Glutamatergic neuron (in vitro differentiated cells): ENCODE results near the gene DES. TPM values are rescaled to one million over a fixed set of nuclear protein-coding genes. Genes with fewer than 3 reads are reported as not detected.

Experiments
- DNase-seq: peaks from one replicate; pipeline ENCODE4 v3.0.0; 2022
- H3K27ac Mint-ChIP-seq: one replicate; pipeline ENCODE4 v1.8.0; 2020; ENCODE audit warnings: mild to moderate bottlenecking, mixed read lengths, inconsistent platforms; ENCODE audit not compliant: unreplicated experiment
- H3K27me3 Mint-ChIP-seq: one replicate; pipeline ENCODE4 v1.8.0; 2020; ENCODE audit warnings: mild to moderate bottlenecking, moderate library complexity, mixed read lengths, inconsistent platforms; ENCODE audit not compliant: unreplicated experiment
- H3K36me3 Mint-ChIP-seq: one replicate; pipeline ENCODE4 v1.8.0; 2020; ENCODE audit warnings: mild to moderate bottlenecking, mixed read lengths, inconsistent platforms; ENCODE audit not compliant: unreplicated experiment
- H3K4me1 Mint-ChIP-seq: one replicate; pipeline ENCODE4 v1.8.0; 2020; ENCODE audit warnings: mild to moderate bottlenecking, low read depth, mixed read lengths, inconsistent platforms; ENCODE audit not compliant: unreplicated experiment
- H3K4me3 Mint-ChIP-seq: one replicate; pipeline ENCODE4 v1.8.0; 2020; ENCODE audit warnings: mild to moderate bottlenecking, mixed read lengths, inconsistent platforms; ENCODE audit not compliant: unreplicated experiment
- H3K9me3 Mint-ChIP-seq: one replicate; pipeline ENCODE4 v1.8.0; 2020; ENCODE audit warnings: mild to moderate bottlenecking, moderate library complexity, mixed read lengths, inconsistent platforms; ENCODE audit not compliant: unreplicated experiment
- CTCF ChIP-seq: fragments of 200-600 bp; sonication (generic); IDR thresholded peaks from one replicate; pipeline ENCODE4 v1.5.0; 2021; ENCODE audit not compliant: partially characterized antibody, unreplicated experiment
- total RNA-seq: library from RNA; stranded (reverse); fragmentation: NEBNext Ultra II Directional; extraction: Animal tissue kit (Norgen Biotek cat#: 25700); gene quantifications from one replicate; pipeline ENCODE4 v1.2.1, GENCODE V29; 2021; ENCODE audit not compliant: unreplicated experiment

The DES gene
- total RNA-seq, 1 donor from 2014 or later, result 1.3 TPM

DNA sequence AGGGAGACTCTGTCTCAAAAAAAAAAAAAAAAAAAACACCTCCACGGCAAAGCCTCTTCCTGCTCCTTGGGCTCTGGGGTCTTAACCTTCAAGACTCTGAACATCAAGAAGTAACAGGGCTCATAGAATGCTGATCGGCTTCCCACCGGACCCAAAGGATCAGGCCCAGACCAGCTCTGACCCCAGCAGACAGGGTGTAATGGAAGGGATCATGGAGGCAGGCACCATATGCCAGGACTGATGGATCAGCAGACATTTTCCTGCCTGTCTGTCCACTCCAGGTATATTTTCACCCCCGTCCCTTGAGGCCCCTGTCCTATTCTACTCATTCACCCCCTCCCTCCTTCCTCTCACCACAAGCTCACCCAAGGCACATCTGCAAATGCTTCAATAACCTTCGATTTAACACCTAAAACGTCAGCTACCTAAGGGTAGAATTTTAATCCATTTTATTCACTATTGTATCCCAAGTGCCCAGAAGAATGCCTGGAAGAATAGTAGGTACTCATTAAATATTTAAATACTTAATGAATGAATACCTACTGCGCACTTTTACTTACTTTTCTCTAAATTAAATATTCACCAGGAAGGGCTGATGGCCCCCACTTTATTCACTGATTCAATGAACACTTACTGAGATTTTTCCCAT is 11.9 kb downstream of the DES start:
- no peak overlapping the region for H3K4me3 Mint-ChIP-seq
- TF ChIP-seq CTCF, result no peak
- no peaks in the 10 kb centered on the region for H3K36me3 Mint-ChIP-seq
- H3K27me3 Mint-ChIP-seq, result peaks cover 10% of the 10 kb centered on the region
- no peak for DNase-seq
- peaks cover 9% of the 10 kb centered on the region for H3K9me3 Mint-ChIP-seq
- H3K27ac Mint-ChIP-seq, result no peak overlapping the region
- peaks cover 14% of the 10 kb centered on the region for H3K4me1 Mint-ChIP-seq

DNA sequence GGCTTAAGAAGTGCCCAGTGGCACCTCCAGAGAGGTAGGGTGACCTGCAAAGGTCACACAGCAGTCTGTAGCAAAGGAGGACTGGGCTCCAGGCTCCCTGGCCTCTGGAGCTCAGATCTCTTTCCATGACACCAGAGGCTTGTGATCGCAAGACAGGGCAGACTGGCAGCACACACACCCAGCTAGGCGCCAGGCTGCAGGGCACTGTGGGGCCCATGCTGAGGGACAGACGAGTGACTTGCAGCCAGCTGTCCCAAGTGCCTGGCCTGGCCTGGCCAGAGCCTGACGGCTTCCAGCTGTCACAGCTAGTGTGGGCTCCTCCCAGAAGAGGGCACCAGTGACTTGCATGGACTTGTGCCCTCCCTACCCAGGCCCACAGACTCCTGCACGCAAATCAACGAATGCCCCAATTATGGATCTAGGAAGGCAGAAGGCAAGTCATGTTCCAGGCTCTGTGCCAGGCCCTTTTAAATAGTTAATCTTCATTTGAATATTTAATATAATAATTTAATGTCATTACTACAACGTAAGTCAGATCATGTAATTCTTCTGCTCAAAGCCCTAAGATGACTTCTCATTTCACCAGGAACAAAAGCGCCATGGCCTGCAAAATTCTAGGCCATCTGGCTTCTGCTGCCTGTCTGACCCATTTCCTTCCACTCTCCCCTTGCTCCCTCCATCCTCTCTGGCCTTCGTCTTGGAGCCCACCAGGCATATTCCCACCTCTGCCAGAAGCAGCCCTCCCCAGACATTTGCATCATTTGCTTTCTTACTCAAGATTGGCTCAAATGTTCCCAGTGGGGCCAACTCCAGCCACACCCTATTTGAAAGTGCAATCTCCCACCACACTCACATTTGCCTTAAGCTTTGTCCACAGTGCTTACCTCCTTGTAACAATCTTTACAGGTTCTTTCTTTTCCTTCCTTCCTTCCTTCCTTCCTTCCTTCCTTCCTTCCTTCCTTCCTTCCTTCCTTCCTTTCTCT is 12.7 kb downstream of the DES start:
- Mint-ChIP-seq H3K36me3 (no peaks in the 10 kb centered on the region), H3K27ac (no peak overlapping the region), H3K27me3 (peaks cover 13% of the 10 kb centered on the region), H3K4me1 (peaks cover 14% of the 10 kb centered on the region), H3K9me3 (peaks cover 9% of the 10 kb centered on the region), H3K4me3 (no peak overlapping the region)
- no peak for TF ChIP-seq CTCF
- no peak for DNase-seq

DNA sequence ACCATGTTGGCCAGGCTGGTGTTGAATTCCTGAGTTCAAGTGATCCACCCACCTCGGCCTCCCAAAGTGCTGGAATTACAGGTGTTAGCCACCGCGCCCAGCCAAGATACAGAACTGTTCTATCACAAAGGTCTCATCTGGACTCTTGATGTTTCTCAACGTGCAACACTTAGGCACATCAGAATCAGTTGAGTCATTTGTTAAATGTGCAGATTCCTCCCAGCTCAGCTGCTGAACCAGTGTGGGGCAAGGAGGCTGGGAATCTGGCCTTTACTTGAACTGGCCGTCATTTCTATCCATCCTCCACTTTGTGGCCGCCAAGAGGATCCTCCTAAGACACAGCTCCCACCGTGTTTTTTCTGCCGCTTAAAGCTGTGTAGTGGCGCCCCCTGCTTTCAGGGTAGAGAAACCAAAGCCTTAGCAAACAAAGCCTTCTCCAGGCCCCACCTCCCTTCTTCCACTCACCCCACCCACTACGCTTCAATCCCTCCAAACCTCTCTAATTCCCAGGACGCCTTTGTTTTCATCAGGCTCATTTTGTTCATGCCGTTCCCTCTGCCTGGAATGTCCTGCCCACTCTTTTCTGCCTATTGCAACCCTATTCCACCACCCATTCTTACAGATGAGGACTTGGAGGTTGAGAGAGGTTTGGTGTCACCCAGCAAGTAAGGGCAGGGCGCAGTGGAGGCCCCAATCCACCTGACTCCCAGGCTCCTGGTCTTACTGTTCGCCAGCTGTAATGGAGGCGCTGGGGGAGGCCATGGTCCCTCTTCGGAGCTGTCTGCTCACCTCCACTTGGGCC is 15.7 kb downstream of the DES start:
- Mint-ChIP-seq H3K9me3 (peaks cover 9% of the 10 kb centered on the region), H3K27ac (no peak overlapping the region), H3K4me3 (peak overlapping the region; percentile 42), H3K27me3 (peaks cover 10% of the 10 kb centered on the region), H3K36me3 (no peaks in the 10 kb centered on the region), H3K4me1 (peaks cover 14% of the 10 kb centered on the region)
- TF ChIP-seq CTCF, result peak; percentile 35
- peak; percentile 69 for DNase-seq

- Mint-ChIP-seq H3K9me3 (peaks cover 9% of the 10 kb centered on the region), H3K27me3 (peaks cover 10% of the 10 kb centered on the region), H3K4me3 (peak overlapping the region; percentile 42), H3K27ac (no peak overlapping the region), H3K4me1 (peaks cover 14% of the 10 kb centered on the region), H3K36me3 (no peaks in the 10 kb centered on the region)
- no peak for TF ChIP-seq CTCF
- no peak for DNase-seq
These were observed 16.2 kb downstream of the DES start for GRCh38 chr2:219434468-219434717.
